WTC11 (cell line): ENCODE measurements around the gene FOXC1.

ENCODE experiments used
- CTCF ChIP-seq: fragments of 200-600 bp; IDR thresholded peaks from 2 replicates; pipeline ENCODE4 v1.8.0; 2022; ENCODE audit warnings: antibody characterized with exemption
- MAX ChIP-seq: sonication (generic); formaldehyde crosslinking; IDR thresholded peaks from 2 replicates; pipeline ENCODE4 v1.8.0; 2022; ENCODE audit warnings: mild to moderate bottlenecking, missing genetic modification reagents

GRCh38 chr6:1579096-1579495 is 30.6 kb upstream of the FOXC1 start:
- TF ChIP-seq CTCF (no peak), MAX (CRISPR knock-in tag) (no peak)
